Inflammatory macrophage treated with lipopolysaccharide for 1 hour (primary cell): Measurements from ENCODE around the gene FAM3D.

Experiments used
- DNase-seq, 2 donors: peaks; one replicate each; pipeline ENCODE4 v3.0.0-alpha.2; 2020 to 2022

The FAM3D gene

GRCh38 chr3:58588030-58588614, 78.5 kb downstream of the FAM3D start:
- peak in 1 of 2 donors; percentile 6 for DNase-seq

- DNase-seq, result no peak
Observed at GRCh38 chr3:58586776-58587192, 79.8 kb downstream of the FAM3D start.

GRCh38 chr3:58585994-58586393, 80.6 kb downstream of the FAM3D start:
- DNase-seq, result no peak

DNA sequence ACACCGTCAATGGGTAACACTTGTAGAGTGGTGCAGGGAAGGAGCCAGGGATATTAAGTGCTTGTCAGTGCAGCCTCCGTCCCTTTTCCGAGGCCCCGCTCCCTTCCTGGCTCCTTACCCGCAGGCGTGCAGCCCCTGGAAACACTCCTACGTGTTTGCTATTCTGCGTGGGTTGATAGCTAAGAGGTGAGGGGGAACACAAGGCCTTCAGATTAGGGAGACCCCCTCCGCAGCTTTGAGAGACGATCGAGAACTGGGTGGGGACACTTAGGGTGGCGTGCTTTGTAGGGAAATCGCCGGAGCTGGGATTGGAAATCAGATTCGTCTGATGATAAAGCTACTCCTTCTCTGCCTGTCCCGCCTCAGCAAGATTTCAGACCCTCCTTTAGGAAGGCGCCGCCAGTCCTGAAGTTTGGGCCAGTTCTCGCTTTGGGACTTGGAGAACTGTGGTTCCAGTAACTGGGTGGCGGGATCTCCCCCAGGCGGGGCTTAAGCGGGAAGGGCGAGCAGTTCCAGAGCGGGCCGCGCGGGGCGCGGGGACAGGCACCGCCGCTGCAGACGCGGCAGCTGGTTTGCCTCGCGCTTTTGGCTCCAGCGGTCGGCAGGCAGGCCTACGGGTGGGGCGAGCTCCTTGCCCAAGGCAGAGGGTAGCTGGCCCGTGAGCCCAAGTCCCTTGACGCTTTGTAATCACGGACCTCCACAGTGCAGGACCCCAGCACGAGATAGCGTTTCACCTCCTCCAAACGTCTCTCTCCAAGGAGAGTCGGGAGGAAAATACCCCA, 81.4 kb downstream of the FAM3D start:
- peak; percentile 43 to 82 for DNase-seq

- DNase-seq, result no peak
Observed at GRCh38 chr3:58584690-58585004, 81.9 kb downstream of the FAM3D start.
